Measurements from ENCODE around the gene H2BK1. TPM values are rescaled to one million over a fixed set of nuclear protein-coding genes. Genes with fewer than 3 reads are reported as not detected.

The H2BK1 gene
- total and polyA plus RNA-seq, 10 donors, result 0.24 TPM; not detected in 9

DNA sequence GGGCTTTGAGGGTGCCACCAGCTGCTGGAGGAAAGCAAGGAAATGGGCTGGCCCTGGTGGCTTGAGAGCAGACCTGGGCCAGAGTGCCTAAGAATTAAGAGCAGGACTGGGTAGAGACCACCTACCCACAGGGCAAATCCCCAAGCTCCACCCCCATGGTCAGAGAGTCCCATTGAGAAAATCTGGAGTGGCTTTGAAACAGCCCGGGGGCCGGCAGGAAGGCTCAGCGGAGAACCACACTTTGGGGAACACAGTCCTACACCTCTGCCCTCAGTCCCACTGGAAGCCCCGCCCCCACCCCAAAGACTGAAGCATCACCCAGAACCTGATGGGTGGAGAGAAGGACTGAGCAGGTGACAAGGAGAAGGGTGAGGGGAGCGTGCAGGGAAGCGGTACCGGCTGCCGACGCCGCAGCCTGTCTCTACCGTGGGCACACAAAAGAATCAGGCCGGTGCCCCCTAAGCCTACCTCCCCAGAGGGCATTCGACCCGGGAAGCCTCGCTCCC lies 34.6 kb upstream of the H2BK1 start:
- peak overlapping the region in 1 of 8 donors; percentile 19 for H3K27ac ChIP-seq
- H3K4me1 ChIP-seq, result peaks cover 40 to 74% (median 61%) of the 10 kb centered on the region in 6 donors
- H3K4me3 ChIP-seq, result peak overlapping the region in 6 of 8 donors; percentile 26 to 70 (median 38)
- H3K9me3 ChIP-seq, result no peaks in the 10 kb centered on the region
- intact Hi-C loops (cut with DNase I; ENCODE audit: low total_unique reads), result loop anchor here (10.0 kb wide), 1 partner anchor 60 kb away; no protein-coding TSS in a partner anchor
- H3K27me3 ChIP-seq (replicated peaks in 1 of 7), result peaks cover 0 to 63% (median 10%) of the 10 kb centered on the region in 7 donors
- H3K36me3 ChIP-seq, result peaks cover 0 to 24% (median 7%) of the 10 kb centered on the region in 6 donors
- WGBS, 5 donors, result 5 to 9% (median 7%) methylated on average over 15 of the region's 15 CpGs
- TF ChIP-seq, protein P1, sequence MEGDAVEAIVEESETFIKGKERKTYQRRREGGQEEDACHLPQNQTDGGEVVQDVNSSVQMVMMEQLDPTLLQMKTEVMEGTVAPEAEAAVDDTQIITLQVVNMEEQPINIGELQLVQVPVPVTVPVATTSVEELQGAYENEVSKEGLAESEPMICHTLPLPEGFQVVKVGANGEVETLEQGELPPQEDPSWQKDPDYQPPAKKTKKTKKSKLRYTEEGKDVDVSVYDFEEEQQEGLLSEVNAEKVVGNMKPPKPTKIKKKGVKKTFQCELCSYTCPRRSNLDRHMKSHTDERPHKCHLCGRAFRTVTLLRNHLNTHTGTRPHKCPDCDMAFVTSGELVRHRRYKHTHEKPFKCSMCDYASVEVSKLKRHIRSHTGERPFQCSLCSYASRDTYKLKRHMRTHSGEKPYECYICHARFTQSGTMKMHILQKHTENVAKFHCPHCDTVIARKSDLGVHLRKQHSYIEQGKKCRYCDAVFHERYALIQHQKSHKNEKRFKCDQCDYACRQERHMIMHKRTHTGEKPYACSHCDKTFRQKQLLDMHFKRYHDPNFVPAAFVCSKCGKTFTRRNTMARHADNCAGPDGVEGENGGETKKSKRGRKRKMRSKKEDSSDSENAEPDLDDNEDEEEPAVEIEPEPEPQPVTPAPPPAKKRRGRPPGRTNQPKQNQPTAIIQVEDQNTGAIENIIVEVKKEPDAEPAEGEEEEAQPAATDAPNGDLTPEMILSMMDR (IDR thresholded peaks at IDR 0.05 in 8 of 11, conservative IDR thresholded peaks at IDR 0.05 in 3 of 11), result no peak
- no peak for TF ChIP-seq POLR2A (IDR thresholded peaks at IDR 0.05)
- TF ChIP-seq POLR2AphosphoS5 (IDR thresholded peaks at IDR 0.05), result no peak
- peak; percentile 71 for DNase-seq

DNA sequence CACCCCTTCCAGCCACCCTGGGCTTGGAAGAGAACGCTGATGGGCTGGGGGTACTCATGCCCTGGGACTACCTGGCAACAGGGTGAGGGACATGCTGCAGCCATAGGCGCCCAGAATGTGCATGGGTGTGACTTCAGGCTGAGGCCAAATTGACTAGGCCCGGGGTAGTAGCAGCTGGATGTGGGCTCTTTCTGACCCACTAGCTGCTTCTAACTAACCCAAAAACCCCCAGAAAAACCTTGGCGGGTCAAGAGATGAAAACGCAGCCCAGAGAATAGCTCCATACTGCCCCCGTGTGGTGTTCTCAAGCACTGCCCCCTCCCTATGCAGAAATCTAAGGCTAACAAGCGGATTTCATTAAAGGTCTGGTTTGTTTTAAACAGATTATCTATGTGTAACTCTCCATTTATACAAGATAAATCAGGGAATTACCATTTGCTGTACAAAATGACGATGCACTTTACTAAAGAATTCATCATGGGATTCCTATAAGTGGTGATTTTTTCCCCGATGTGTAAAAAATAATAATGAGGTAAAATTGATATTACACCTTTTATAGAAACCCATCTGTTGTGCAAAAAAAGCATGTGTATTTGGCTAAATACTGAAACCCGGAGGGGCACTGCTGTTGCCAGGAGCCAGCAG lies 34.0 kb upstream of the H2BK1 start:
- TF ChIP-seq, protein P1 (IDR thresholded peaks at IDR 0.05 in 8 of 11, conservative IDR thresholded peaks at IDR 0.05 in 3 of 11), result peak; percentile 58 to 93 (median 83)
- no peak for TF ChIP-seq POLR2A (IDR thresholded peaks at IDR 0.05)
- DNase-seq, result peak; percentile 72
- no peak overlapping the region for H3K27ac ChIP-seq
- 18 to 26% (median 22%) methylated on average over 10 of the region's 10 CpGs for WGBS, 5 donors
- peaks cover 0 to 30% (median 8%) of the 10 kb centered on the region in 6 donors for H3K36me3 ChIP-seq
- H3K9me3 ChIP-seq, result no peaks in the 10 kb centered on the region
- peak overlapping the region in 4 of 8 donors; percentile 32 to 70 (median 38) for H3K4me3 ChIP-seq
- intact Hi-C loops (cut with DNase I; ENCODE audit: low total_unique reads), result loop anchor here (10.0 kb wide), 1 partner anchor 60 kb away; no protein-coding TSS in a partner anchor
- peaks cover 40 to 68% (median 55%) of the 10 kb centered on the region in 6 donors for H3K4me1 ChIP-seq
- peaks cover 0 to 57% (median 10%) of the 10 kb centered on the region in 7 donors for H3K27me3 ChIP-seq (replicated peaks in 1 of 7)

DNA sequence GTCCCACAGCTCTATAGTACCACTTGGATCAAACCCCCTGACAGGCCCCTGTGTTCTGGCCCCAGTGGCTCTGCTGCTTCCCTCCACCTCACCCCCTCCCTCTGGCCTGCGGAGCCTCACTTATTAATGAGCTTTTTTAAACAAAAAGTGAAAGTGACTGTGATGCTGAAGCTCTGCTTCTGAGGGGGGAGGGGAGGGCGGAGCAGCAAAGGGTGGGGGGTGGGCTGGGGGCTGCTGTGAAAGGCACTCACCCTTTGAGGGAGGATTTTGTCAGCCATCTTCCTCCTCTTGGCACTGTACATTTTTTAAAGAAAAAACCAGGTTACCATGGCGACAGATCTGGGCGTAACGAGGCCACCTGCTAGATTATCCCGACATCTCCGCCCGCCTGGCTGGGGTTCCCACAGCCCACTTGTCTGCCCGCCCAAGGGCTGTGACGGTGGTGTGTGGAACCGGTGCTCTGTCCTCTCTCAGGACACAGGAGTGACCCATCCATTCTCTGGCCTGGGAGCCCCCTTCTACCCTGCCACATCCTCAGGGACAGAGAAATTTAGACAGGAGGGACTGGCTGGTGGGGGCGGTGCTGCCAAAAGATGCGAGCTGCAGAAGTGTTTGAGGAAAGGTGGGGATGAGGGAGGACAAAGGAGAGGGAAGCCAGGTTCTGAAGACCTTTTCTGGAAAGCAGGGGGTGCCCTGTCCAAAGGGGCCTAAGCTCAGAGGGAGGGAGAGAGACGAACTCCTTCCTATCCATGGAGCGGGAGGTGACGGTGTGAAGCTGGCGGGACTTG lies 33.3 kb upstream of the H2BK1 start:
- WGBS, 5 donors, result 16 to 27% (median 19%) methylated on average over 15 to 17 of the region's 17 CpGs
- peak; percentile 83 for DNase-seq
- intact Hi-C loops (cut with DNase I; ENCODE audit: low total_unique reads), result loop anchor here (10.0 kb wide), 1 partner anchor 61 kb away; no protein-coding TSS in a partner anchor
- no peaks in the 10 kb centered on the region for H3K9me3 ChIP-seq
- H3K27me3 ChIP-seq (replicated peaks in 1 of 7), result peaks cover 0 to 50% (median 10%) of the 10 kb centered on the region in 7 donors
- TF ChIP-seq POLR2A (IDR thresholded peaks at IDR 0.05) (no peak), POLR2AphosphoS5 (IDR thresholded peaks at IDR 0.05) (no peak)
- TF ChIP-seq, protein P1 (IDR thresholded peaks at IDR 0.05 in 8 of 11, conservative IDR thresholded peaks at IDR 0.05 in 3 of 11), result no peak
- peak overlapping the region in 7 of 8 donors; percentile 13 to 58 (median 29) for H3K4me3 ChIP-seq
- peak overlapping the region in 2 of 8 donors; percentile 26 to 38 for H3K27ac ChIP-seq
- peaks cover 40 to 65% (median 50%) of the 10 kb centered on the region in 6 donors for H3K4me1 ChIP-seq
- H3K36me3 ChIP-seq, result peaks cover 0 to 37% (median 14%) of the 10 kb centered on the region in 6 donors

Measured in spleen (tissue), 11 donors.